GM12801 (cell line): ENCODE data around the gene SLC9A1.

Source experiments
- TF ChIP-seq, protein P1 (sequence below): IDR thresholded peaks from one replicate; pipeline ENCODE4 v1.5.1; 2011; ENCODE audit warnings: control low read depth; ENCODE audit not compliant: insufficient read length; ENCODE audit errors: extremely low read depth

The SLC9A1 gene

GRCh38 chr1:27117733-27118439, 37.0 kb downstream of the SLC9A1 start:
- TF ChIP-seq, protein P1, sequence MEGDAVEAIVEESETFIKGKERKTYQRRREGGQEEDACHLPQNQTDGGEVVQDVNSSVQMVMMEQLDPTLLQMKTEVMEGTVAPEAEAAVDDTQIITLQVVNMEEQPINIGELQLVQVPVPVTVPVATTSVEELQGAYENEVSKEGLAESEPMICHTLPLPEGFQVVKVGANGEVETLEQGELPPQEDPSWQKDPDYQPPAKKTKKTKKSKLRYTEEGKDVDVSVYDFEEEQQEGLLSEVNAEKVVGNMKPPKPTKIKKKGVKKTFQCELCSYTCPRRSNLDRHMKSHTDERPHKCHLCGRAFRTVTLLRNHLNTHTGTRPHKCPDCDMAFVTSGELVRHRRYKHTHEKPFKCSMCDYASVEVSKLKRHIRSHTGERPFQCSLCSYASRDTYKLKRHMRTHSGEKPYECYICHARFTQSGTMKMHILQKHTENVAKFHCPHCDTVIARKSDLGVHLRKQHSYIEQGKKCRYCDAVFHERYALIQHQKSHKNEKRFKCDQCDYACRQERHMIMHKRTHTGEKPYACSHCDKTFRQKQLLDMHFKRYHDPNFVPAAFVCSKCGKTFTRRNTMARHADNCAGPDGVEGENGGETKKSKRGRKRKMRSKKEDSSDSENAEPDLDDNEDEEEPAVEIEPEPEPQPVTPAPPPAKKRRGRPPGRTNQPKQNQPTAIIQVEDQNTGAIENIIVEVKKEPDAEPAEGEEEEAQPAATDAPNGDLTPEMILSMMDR = no peak

DNA sequence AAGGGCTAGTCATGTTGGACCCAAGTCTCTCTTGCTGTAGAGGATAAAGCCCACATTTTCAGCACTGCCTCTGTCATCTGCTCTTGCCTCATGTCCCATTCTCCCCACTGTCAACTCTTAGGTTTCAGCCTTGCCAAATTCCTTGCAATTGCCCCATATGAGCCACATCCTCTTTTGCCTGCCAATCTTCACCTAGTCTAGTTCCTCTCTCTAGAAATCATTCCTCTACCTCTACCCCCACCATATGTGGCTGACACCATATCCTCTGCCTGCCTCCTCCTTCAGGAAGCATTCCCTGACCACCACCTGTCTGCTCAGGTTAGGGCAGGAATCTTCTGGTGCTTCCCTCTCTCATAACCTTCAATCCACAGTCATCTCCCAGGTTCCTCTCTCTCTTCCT, 38.2 kb downstream of the SLC9A1 start:
- TF ChIP-seq, protein P1 = no peak

GRCh38 chr1:27116232-27116631, 38.7 kb downstream of the SLC9A1 start:
- TF ChIP-seq, protein P1 = no peak

DNA sequence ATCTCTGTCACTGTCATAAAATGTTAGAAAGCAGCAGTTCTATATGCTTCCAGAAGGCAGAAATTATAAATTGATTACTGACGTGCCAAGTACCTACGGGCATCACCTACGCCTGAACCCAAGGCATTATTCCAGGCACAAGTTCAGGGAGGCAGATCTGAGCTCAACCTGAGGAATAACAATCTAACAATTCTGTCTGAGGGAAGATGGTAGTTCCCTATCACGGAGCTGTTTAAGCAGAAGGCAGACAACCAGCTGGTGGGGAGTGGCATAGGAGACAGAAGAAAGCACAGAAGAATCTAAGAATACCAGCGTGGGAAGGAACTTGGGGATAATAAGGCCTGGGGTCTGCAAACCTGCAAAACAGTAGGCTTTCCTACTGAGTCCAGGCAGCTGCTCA, 40.4 kb downstream of the SLC9A1 start:
- TF ChIP-seq, protein P1 = no peak

- TF ChIP-seq, protein P1 = no peak
These were observed 41.1 kb downstream of the SLC9A1 start for GRCh38 chr1:27113861-27114260.

- TF ChIP-seq, protein P1 = no peak
These were observed 43.0 kb downstream of the SLC9A1 start for GRCh38 chr1:27111626-27112573.

- TF ChIP-seq, protein P1 = no peak
These were observed 45.7 kb downstream of the SLC9A1 start for GRCh38 chr1:27109103-27109822.
